Central memory CD4-positive, alpha-beta T cell (primary cell): ENCODE data around the gene PNPT1.
"Not testable (repeated sequence)": the region's sequence is repeated elsewhere in the genome, so short reads cannot be mapped to it uniquely, and the experiment has no call there.

Experiments
- DNase-seq: peaks from one replicate; pipeline ENCODE4 v3.0.0; 2022

Gene PNPT1

DNA sequence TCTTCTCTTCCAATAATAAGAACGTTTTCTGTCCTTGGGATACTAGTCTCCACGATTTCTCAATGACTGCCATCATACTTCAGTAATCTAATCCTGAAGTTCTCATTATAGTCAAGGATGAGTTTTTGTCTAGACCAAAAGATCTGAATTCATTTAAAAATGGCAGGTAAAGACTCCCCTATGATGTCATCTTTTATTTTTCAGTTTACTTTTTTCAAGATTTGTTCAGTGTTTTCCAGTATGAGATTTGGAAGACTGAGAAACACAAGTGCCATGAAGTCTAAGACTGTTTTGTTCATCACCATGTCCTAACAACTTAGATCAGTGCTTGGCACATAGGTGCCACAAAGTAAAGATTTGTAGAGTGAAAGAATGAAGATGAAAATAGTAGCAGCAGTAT, 40.4 kb downstream of the PNPT1 start:
- no peak for DNase-seq

GRCh38 chr2:55649211-55649610, 44.4 kb downstream of the PNPT1 start:
- DNase-seq: no peak

- no peak for DNase-seq
Measured at GRCh38 chr2:55636831-55637230, 56.8 kb downstream of the PNPT1 start.

DNA sequence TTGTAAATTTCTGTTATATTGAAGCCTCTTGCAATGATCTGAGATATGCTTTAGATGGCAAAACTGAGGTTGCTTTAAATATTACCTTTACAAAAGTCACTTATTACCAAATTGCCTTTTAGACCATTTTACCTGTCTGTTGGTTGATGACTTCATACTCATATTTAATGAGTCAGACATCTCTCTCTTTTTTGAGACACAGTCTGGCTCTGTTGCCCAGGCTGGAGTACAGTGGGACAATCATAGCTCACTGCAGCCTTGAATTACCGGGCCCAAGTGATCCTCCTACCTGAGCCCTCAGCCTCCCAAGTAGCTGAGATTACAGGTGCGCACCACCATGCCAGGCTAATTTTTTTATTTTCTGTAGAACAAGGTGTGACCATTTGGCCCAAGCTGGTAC, 64.7 kb downstream of the PNPT1 start:
- no peak for DNase-seq

DNA sequence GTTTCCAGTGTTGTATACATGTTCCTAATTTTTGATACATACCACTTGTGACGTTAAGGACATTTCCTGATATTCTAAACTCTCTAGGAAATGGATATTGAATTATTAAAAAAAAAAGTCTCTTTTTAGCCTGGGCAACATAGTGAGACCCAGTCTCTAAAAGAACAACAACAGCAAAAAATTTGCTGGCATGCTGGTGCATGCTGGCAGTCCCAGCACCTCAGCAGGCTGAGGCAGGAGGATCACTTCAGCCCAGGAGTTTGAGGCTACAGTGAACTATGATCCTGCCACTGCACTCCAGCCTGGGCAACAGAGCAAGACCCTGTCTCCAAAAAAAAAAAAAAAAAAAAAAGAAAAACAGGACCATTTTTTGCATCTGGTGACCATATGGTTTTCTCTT, 65.7 kb downstream of the PNPT1 start:
- no peak for DNase-seq

DNA sequence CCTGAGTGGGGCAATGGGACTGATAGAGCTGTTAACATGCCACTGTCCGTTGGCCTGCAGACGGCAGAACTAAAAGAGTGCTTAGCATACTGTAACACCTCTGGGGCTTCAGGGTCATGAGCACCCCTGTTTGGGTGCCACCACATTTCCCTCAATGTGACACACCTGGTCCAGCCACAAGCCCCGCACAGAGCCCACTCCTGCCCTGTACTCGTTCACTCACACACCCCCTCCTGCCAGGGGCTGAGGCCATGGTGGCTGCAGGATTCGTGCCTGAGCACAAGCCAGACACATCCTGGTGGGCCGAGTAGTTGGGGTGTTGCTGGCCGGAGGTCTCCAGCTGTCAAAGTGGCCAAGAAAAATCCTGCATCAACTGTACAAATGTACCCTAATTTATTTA, 71.8 kb downstream of the PNPT1 start:
- no peak for DNase-seq

DNA sequence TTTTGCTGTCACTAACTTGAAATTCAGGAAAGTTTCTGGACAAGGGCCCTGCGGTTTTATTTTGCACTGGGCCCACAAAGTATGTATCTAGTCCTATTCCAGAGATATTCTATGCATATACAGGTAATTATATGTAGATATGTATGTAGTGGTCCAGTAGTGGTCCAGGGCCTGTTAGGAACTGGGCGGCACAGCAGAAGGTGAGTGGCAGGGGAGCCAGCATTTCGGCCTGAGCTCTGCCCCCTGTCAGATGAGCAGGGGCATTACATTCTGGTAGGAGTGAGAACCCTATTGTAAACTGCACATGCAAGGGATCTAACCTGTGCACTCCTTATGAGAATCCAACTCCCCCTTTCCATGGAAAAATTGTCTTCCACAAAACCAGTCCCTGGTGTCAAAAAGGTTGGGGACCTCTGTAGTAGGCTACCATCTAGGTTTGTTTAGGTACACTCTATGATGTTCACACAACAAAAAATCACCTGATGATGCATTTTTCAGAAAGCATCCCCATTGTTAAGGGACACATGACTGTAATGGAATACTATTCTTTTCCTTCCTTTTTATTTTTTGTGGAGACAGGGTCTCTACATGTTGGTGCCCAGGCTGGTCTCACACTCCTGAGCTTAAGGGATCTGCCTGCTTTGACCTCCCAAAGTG, 73.4 kb downstream of the PNPT1 start:
- no peak for DNase-seq

DNA sequence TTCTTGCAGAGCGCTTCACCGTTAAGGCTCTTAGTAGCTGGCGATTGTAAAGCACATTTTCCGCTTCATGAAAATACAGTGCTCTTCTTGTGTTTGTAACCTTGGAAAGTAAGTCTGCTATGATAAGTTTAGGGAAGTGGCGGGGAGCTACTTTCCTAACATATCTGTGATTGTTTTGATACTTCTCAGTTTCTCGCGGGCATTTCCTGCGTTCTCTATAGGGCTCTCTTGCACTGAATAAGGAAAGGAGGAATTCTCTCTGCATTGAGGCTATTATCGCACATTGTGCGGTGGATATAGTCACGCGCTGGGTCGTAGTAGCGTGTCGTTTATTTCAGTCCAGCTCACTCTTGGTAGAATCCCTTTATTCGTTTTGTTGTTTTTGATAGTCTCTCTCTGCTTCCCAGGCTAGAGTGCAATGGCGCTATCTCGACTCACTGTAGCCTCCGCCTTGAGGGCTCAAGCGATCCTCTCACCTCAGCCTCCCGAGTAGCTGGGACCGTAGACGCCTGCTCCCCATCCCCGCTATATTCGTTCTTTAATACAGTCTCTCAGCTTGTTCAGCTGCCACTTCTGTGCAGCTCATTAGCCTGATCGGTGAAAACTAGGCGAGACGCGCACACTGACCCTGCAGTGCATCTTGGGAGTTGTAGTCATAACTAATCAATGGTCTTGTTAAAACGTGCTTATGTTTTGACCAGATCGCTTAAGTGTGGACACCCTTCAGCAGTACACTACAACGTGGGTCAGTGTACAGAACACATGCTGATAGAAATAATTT, 75.2 kb downstream of the PNPT1 start:
- DNase-seq: peak; percentile 59

DNA sequence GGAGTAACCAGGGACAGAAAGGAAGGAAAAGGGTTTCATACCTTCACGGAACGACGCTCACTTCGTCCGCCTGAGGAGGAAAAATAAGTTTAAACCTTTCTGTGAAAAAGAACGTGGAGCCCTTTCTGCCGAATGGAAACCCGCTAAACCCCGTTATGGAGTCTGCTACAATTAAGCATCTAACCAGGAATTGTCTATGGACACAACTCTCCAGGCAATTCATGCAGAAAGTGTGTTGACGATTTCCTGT, 75.7 kb downstream of the PNPT1 start:
- DNase-seq: no peak

- peak; percentile 100 for DNase-seq
Measured at GRCh38 chr2:55617175-55618024, 76.2 kb downstream of the PNPT1 start, which contains the start of gene PPP4R3B. TSS of gene PPP4R3B (minus strand) at chr2:55617622. CDS start at chr2:55617285, 337 bp downstream.

DNA sequence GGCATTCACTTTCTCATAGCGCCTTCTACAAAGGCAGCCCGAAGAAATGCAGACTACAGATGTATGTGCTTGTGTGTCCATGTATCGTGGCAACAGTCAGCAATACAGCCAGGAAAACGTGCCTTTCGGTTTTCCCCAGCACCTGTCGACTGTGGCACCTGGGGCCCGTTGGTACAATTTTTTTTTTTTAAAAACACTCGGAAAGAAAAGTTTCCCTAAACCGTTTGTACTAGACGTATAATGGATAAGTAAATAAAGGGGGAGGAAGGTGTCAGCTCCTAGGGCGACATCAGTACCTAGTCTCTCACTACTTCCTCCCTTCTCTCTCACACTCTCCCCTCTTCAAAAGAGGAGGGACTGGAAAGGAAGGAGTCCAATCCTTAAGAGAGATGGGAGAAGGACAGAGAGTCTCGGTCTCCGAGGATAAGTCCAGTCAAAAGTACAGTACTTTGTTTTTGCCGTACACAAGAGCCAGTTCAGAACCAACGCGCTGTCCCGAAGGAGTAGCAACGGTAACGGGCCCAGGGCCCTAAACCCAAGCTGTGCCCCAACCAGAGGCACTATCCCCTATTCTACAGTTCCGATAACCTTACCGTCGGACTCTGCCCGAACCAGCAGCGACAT, 77.0 kb downstream of the PNPT1 start:
- peak; percentile 64 for DNase-seq

DNA sequence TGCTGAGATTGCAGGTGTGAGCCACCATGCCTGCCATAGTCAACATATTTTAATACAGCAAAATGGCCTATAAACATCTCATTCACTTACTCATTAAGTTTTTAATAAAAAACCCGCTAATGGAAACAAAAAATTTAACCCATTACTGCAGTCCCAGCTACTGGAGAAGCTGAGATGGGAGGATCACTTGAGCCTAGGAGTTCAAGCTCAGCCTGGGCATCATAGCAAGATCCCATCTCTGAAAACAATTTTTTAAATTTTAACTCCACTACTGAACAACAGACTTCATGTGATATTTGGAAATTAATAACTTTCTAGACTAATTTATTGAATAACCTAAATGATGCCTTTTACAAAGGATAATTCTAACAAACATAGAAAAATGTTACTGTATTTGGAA, 81.6 kb downstream of the PNPT1 start:
- no peak for DNase-seq

GRCh38 chr2:55610954-55611743, 82.5 kb downstream of the PNPT1 start:
- DNase-seq: no peak

DNA sequence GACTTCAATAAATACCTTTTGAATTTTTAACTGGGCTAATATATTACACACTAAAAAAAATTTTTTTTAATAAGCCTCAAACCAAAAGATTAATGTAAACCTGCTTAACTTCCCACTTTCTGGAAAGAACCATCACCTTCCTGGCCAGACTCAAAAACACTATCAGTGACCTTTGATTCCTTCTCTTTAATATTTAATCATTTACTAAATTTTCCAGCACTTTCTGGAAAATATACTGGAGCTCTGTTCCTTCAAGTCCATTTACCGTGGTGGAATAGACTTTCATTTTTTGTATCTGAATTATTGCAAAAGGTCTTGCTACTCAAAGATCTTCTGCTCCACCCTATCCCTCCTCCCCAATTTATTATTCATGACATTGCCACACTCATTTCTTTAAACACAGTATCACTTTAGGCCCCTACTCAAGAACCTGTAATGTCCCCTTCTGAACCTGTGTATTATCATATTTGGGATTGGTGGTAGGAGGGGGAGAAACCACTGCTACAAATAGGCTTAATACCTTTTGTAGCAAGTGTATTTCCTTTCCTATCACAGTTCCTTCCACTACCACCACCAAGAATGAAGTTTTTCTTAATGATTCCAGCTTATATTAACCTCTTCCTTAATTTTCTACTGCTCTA, 83.6 kb downstream of the PNPT1 start:
- DNase-seq: no peak

DNA sequence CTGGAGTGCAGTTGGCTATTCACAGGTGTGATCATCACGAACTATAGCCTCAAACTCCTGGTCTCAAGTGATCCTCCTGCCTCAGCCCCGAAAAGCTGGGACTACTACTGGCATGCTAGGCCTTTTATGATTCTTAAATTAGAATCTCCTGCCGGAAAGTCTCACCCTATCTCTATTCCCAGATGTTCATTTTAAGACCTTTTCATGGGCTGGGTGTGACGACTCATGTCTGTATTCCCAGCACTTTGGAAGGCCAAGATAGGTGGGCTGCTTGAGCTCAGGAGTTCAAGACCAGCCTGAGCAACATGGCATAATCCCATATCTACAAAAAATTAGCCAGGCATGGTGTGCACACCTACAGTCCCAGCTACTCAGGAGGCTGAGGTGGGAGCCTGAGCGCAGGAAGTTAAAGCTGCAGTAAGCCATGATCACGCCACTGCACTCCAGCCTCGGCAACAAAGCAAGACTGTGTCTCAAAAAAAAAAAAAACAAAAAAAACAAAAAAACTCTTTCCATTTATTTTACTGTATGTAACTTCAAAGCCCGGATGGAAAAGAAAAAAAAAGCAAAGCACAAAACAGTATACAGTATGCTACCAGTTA, 84.3 kb downstream of the PNPT1 start:
- no peak for DNase-seq

DNA sequence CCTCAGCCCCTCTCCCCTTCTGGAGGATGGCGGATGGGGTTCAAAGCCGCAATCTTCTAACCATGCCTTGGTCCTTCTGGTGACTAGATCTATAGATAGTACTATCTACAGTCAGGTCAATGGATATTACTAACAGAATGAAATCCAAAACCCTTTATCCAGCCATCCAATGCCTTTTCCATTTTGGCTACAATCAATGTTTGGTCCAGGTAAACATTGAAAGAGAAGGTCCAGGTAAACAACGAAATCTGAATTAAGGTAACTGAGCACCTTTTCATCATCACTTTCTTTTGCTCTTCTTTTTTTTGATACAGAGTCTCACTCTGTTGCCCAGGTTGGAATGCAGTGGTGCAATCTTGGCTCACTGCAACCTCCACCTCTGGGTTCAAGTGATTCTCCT, 85.9 kb downstream of the PNPT1 start:
- no peak for DNase-seq

GRCh38 chr2:55604027-55604565, 89.5 kb downstream of the PNPT1 start:
- no peak for DNase-seq

DNA sequence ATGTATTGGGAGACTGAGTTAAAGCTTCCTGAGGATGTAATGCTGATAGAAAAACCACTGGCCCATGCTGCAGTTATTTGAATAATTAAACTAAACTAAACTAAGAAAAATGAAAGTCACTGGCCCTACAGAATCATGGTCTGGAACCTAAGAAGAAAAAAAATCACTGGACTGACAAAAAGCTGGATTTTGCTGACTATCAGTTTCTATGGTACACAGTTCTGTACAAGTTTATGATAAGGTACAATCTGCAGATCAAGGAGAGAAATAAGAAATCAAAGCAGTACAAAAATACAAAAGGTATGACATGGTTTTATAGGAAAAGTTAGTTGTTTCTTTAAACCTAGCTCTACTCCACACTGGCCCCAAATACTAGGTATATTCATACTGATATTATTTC, 91.8 kb downstream of the PNPT1 start:
- DNase-seq: no peak

GRCh38 chr2:55598056-55598795, 95.4 kb downstream of the PNPT1 start:
- no peak for DNase-seq

DNA sequence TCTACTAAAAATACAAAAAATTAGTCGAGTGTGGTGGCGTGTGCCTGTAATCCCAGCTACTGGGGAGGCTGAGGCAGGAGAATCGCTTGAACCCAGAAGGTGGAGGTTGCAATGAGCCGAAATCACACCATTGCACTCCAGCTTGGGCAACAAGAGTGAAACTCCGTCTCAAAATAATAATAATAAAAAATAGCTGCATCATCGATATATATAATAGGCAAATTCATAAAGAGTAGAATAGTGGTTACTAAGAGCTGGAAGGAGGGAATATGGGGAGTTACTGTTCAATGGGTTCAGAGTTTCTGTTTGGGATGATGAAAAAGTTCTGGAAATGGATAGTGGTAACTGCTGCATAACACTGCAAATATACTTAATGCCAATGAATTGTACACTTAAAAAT, 96.8 kb downstream of the PNPT1 start:
- DNase-seq: not testable (repeated sequence)

DNA sequence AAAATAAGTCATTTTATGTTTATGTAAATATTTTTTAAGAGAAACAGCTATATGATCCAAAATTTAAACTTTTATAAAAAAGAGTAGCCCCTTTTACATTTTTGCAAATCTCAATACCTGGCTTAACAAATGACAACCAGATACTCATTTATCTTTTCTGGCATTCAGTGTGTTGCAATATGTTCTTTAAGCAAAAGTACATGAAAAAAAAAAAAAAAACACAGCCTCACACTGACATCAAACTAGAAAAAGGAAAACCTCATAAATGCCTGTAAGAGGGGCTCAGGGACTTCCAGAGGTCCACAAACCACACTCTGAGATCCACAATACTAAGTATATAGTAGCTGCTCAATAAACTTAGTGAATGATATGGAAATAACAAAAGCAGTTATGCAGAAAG, 98.1 kb downstream of the PNPT1 start:
- DNase-seq: no peak
